ENCODE measurements around the gene GAS7.

GRCh38 chr17:10151667-10152496 is 46.5 kb downstream of the GAS7 start:
- TF ChIP-seq CTCF (IDR thresholded peaks at IDR 0.05), result no peak
- no peak for TF ChIP-seq POLR2A (IDR thresholded peaks at IDR 0.05)
